Lung (tissue), 12 donors: ENCODE measurements around the gene THADA. TPM values are rescaled to one million over a fixed set of nuclear protein-coding genes. Genes with fewer than 3 reads are reported as not detected.
A peak's percentile ranks its signal among the peaks of the same experiment; 100 is the strongest.

Source experiments
- ATAC-seq: fragments of 200-7000 bp; cut with Tn5 transposase; one replicate; pipeline ENCODE4 v1.9.1; 2020; ENCODE audit warnings: moderate number of reproducible peaks; ENCODE audit not compliant: insufficient read depth, low FRiP score
- DNase-seq, 3 donors: peaks; one replicate each; pipeline ENCODE4 v3.0.0-alpha.2; 2013 to 2017
- H3K27ac ChIP-seq, 2 donors: one replicate each; pipeline ENCODE4 v1.5.1; 2013; ENCODE audit warnings: mild to moderate bottlenecking in 2 of 2, moderate library complexity in 2 of 2, control low read depth in 1 of 2, inconsistent platforms in 1 of 2, low read depth in 1 of 2, low read length in 1 of 2
- H3K27me3 ChIP-seq, 3 donors: one replicate each; pipeline ENCODE4 v1.5.1; 2013; ENCODE audit warnings: low read length in 2 of 3; ENCODE audit not compliant: control insufficient read depth in 3 of 3, insufficient read depth in 3 of 3
- H3K36me3 ChIP-seq, 4 donors: one replicate each; pipeline ENCODE4 v1.5.1; 2013; ENCODE audit warnings: low read length in 4 of 4, mild to moderate bottlenecking in 1 of 4, moderate library complexity in 1 of 4; ENCODE audit not compliant: control insufficient read depth in 4 of 4, insufficient read depth in 4 of 4
- H3K4me1 ChIP-seq, 5 donors: one replicate each; pipeline ENCODE4 v1.5.1; 2013; ENCODE audit warnings: low read length in 5 of 5, mild to moderate bottlenecking in 2 of 5, moderate library complexity in 1 of 5; ENCODE audit not compliant: control insufficient read depth in 5 of 5, insufficient read depth in 5 of 5
- H3K4me3 ChIP-seq: one replicate; pipeline ENCODE4 v1.5.1; 2013; ENCODE audit warnings: mild to moderate bottlenecking, control low read depth, moderate library complexity
- H3K9ac ChIP-seq, 2 donors: one replicate each; pipeline ENCODE4 v1.5.1; 2013; ENCODE audit warnings: low read length in 2 of 2, control low read depth in 1 of 2; ENCODE audit not compliant: insufficient read depth in 1 of 2
- H3K9me3 ChIP-seq, 4 donors: one replicate each; pipeline ENCODE4 v1.5.1; 2013; ENCODE audit warnings: low read length in 3 of 4, mild to moderate bottlenecking in 1 of 4, moderate library complexity in 1 of 4; ENCODE audit not compliant: control insufficient read depth in 4 of 4, insufficient read depth in 3 of 4
- CTCF ChIP-seq: IDR thresholded peaks from 2 replicates; pipeline ENCODE4 v1.5.1; 2012; ENCODE audit warnings: mild to moderate bottlenecking; ENCODE audit errors: control extremely low read depth, extremely low read depth
- WGBS, 2 donors: extraction: QIAGEN DNeasy Blood & Tissue Kit; methylation state at CpG; one replicate each; pipeline ENCODE4 v1.1.7; 2013; 5-methylcytosine and 5-hydroxymethylcytosine counted together
- polyA plus RNA-seq, 2 donors: library from polyadenylated mRNA; stranded (reverse); fragments of 200-250 nt; gene quantifications; one replicate each; pipeline ENCODE4 v1.2.1, GENCODE V29; 2013
- total RNA-seq, 2 donors: library from RNA; depleted of rRNA in 1 of 2; stranded (reverse); fragments of >200 nt in 1 of 2; gene quantifications; one replicate each; pipeline ENCODE4 v1.2.1, GENCODE V29; 2014 to 2021
- donor health status: control.
- donor health status: control.
- donor health status: Bipolar disorder and iron deficiency.
- donor health status: healthy.
- donor health status: DM: yes; HTN: yes; CAD: no.

THADA gene
- total and polyA plus RNA-seq, 4 donors: 11.3 to 72.5 (median 25.2) TPM

DNA sequence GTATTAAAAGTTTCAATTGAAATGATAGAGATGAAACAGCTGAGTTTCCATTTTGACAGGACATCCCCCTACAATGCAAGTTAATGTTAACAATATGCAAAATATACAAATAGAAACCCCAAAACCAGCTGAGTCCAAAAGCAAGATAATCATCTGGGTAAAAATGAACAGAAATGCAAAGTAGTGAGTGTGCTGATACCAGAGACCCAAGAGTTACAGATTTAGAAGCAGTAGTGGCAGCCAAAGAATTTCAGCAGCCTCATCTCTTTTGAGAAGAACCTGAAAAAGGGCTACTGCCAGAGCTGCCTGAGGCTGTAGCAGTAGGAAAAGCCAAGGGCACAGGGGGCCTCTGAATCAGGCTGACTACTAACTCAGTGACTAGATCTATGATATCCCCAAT lies 82.6 kb downstream of the THADA start:
- no peak for ATAC-seq
- H3K27ac ChIP-seq: peak overlapping the region in 1 of 2 donors; percentile 29
- peak overlapping the region in 1 of 2 donors; percentile 20 for H3K9ac ChIP-seq
- H3K4me3 ChIP-seq: no peak overlapping the region
- peaks cover 0 to 29% (median 14%) of the 10 kb centered on the region in 5 donors for H3K4me1 ChIP-seq
- H3K27me3 ChIP-seq: no peaks in the 10 kb centered on the region
- DNase-seq: no peak
- peaks cover 0 to 6% (median 0%) of the 10 kb centered on the region in 4 donors for H3K36me3 ChIP-seq
- TF ChIP-seq CTCF: no peak
- H3K9me3 ChIP-seq: no peaks in the 10 kb centered on the region

DNA sequence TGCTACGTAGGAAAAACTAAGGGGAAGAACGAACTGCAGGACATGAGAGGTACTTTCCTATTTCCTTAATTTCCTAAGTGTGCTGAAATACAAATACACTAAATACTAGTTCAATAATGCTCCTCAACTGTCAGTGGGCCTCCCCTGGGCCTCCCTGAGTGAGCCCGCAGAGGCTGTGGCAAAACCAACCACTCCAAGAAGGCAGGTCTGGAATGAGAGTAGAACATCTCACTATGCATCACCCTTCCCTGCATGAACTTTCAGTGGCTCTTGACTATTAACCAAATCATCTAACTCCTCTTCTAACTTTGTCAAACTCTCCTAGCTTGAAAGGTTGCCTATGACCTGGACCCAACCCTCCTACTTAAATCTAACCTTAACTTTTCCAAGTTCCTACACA lies 84.6 kb downstream of the THADA start:
- no peak for ATAC-seq
- peaks cover 0 to 18% (median 3%) of the 10 kb centered on the region in 5 donors for H3K4me1 ChIP-seq
- no peak overlapping the region for H3K4me3 ChIP-seq
- 96 to 99% methylated on average over 3 of the region's 3 CpGs for WGBS, 2 donors
- no peak for DNase-seq
- H3K9me3 ChIP-seq: no peaks in the 10 kb centered on the region
- H3K9ac ChIP-seq: no peak overlapping the region
- H3K27me3 ChIP-seq: no peaks in the 10 kb centered on the region
- H3K27ac ChIP-seq: no peak overlapping the region
- peaks cover 0 to 11% (median 3%) of the 10 kb centered on the region in 4 donors for H3K36me3 ChIP-seq
- no peak for TF ChIP-seq CTCF

DNA sequence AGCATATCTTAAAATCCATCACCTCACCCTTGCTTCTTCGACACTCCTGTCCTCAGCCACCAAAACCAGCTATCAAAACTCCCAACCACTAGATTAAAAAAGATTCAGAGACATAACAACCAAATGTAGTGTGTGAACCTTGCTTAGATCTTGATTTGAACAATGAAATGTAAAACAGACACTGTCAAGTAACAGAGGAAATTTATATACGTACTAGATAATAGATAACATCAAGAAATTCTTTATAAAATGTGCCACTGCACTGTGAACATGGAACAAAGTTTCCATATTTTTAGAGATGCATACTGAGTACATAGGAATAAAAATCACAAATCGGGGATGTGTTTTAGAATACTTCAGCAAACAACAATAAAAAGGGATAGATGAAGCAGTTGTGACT lies 86.0 kb downstream of the THADA start:
- no peak for TF ChIP-seq CTCF
- H3K36me3 ChIP-seq: peaks cover 2 to 12% (median 5%) of the 10 kb centered on the region in 4 donors
- WGBS, 2 donors: 86 to 90% methylated on average over 3 of the region's 3 CpGs
- H3K9me3 ChIP-seq: no peaks in the 10 kb centered on the region
- H3K4me1 ChIP-seq: peaks cover 0 to 19% (median 0%) of the 10 kb centered on the region in 5 donors
- H3K9ac ChIP-seq: no peak overlapping the region
- H3K4me3 ChIP-seq: no peak overlapping the region
- no peak overlapping the region for H3K27ac ChIP-seq
- no peaks in the 10 kb centered on the region for H3K27me3 ChIP-seq
- ATAC-seq: no peak
- DNase-seq: no peak

GRCh38 chr2:43508209-43508608 lies 87.6 kb downstream of the THADA start:
- Histone ChIP-seq H3K9ac (peak overlapping the region in 1 of 2 donors; percentile 5), H3K36me3 (peaks cover 4 to 13% (median 6%) of the 10 kb centered on the region in 4 donors), H3K9me3 (no peaks in the 10 kb centered on the region), H3K4me3 (no peak overlapping the region), H3K27me3 (no peaks in the 10 kb centered on the region), H3K27ac (no peak overlapping the region), H3K4me1 (peaks cover 0 to 13% (median 0%) of the 10 kb centered on the region in 5 donors)
- 69 to 74% methylated on average over 3 of the region's 3 CpGs for WGBS, 2 donors
- no peak for DNase-seq
- TF ChIP-seq CTCF: no peak
- ATAC-seq: no peak
